OCI-LY7 (cell line): ENCODE results near the gene NINL. TPM values are rescaled to one million over a fixed set of nuclear protein-coding genes. Genes with fewer than 3 reads are reported as not detected.

Experiments used
- BruUV-seq: library from RNA; stranded (reverse); fragments of 400-500 nt; replicated peaks from 2 replicates; lab custom pipeline; 2021; lab: Mats Ljungman, UMichigan
- CTCF ChIA-PET: fragments of 300-600 bp; sonication (Branson Sonifier 250); formaldehyde crosslinking; loops from one replicate; lab custom pipeline; 2022; ENCODE audit warnings: antibody characterized with exemption; ENCODE audit not compliant: unreplicated experiment; lab: Charles Lee
- POLR2A ChIA-PET: fragments of 300-600 bp; sonication (Branson Sonifier 250); formaldehyde crosslinking; loops from one replicate; lab custom pipeline; 2022; ENCODE audit warnings: antibody characterized with exemption; lab: Charles Lee
- DNase-seq: peaks from one replicate; pipeline ENCODE4 v3.0.0-alpha.2; 2015; ENCODE audit warnings: low spot score
- H2AFZ ChIP-seq: fragments of 200-600 bp; sonication (generic), shearing (Covaris generic); 2 replicates; pipeline ENCODE4 v1.6.1; 2014; ENCODE audit warnings: mild to moderate bottlenecking, antibody characterized with exemption, low read length, moderate library complexity
- H3K27ac ChIP-seq: fragments of 200-600 bp; sonication (generic); 2 replicates; pipeline ENCODE4 v1.5.1; 2014; ENCODE audit warnings: mixed run types, low read depth, mild to moderate bottlenecking, moderate library complexity, low read length, inconsistent platforms; ENCODE audit not compliant: poor library complexity, severe bottlenecking
- H3K36me3 ChIP-seq: fragments of 200-600 bp; sonication (generic); 2 replicates; pipeline ENCODE4 v1.6.1; 2014; ENCODE audit warnings: mild to moderate bottlenecking, antibody characterized with exemption, low read length, moderate library complexity, mixed read lengths; ENCODE audit not compliant: insufficient read depth
- H3K4me1 ChIP-seq: fragments of 200-600 bp; sonication (generic); 2 replicates; pipeline ENCODE4 v1.5.1; 2014; ENCODE audit warnings: mild to moderate bottlenecking, low read length; ENCODE audit not compliant: insufficient read depth, poor library complexity, severe bottlenecking
- H3K4me2 ChIP-seq: fragments of 200-600 bp; sonication (generic); 2 replicates; pipeline ENCODE4 v1.6.1; 2014; ENCODE audit warnings: mild to moderate bottlenecking, low read length
- H3K4me3 ChIP-seq: fragments of 200-600 bp; sonication (generic); 2 replicates; pipeline ENCODE4 v1.5.1; 2014; ENCODE audit warnings: mild to moderate bottlenecking, low read depth, low read length; ENCODE audit not compliant: poor library complexity, severe bottlenecking
- H3K79me2 ChIP-seq: fragments of 200-600 bp; sonication (generic); 2 replicates; pipeline ENCODE4 v1.6.1; 2016; ENCODE audit warnings: low read depth, mild to moderate bottlenecking, low read length, moderate library complexity, mixed read lengths; ENCODE audit not compliant: insufficient read depth
- H3K9me2 ChIP-seq: fragments of 200-600 bp; sonication (generic); 2 replicates; pipeline ENCODE4 v1.6.1; 2016; ENCODE audit warnings: mild to moderate bottlenecking, low read length, mixed read lengths; ENCODE audit not compliant: insufficient read depth
- H3K9me3 ChIP-seq: fragments of 200-600 bp; sonication (generic); 2 replicates; pipeline ENCODE4 v1.6.1; 2014; ENCODE audit warnings: mild to moderate bottlenecking, mixed run types, low read length, mixed read lengths
- H4K20me1 ChIP-seq: fragments of 200-600 bp; sonication (generic); 2 replicates; pipeline ENCODE4 v1.6.1; 2014; ENCODE audit warnings: mild to moderate bottlenecking, antibody characterized with exemption, low read length, moderate library complexity, mixed read lengths; ENCODE audit not compliant: insufficient read depth
- CTCF ChIP-seq: fragments of 200-600 bp; sonication (generic); conservative IDR thresholded peaks from 2 replicates; pipeline ENCODE4 v1.5.1; 2014; ENCODE audit warnings: mild to moderate bottlenecking, antibody characterized with exemption, low read length, moderate library complexity, mixed read lengths
- EZH2phosphoT487 ChIP-seq: fragments of 200-600 bp; sonication (generic); IDR thresholded peaks from 2 replicates; pipeline ENCODE4 v1.6.1; 2018; ENCODE audit warnings: low read depth, borderline replicate concordance, mild to moderate bottlenecking, mixed run types, antibody characterized with exemption, low read length, moderate library complexity, mixed read lengths
- intact Hi-C: fragments of 100-400 bp; cut with micrococcal nuclease; formaldehyde crosslinking; loops from one replicate; pipeline ENCODE4 v1.10.0; 2022; ENCODE audit not compliant: unreplicated experiment
- total RNA-seq, 2 experiments: library from RNA; depleted of rRNA in 1 of 2; stranded (reverse); fragments of >200 nt in 1 of 2; shearing (Covaris generic) in 1 of 2; gene quantifications; 2 replicates each; pipeline ENCODE4 v1.2.3, GENCODE V29; 2014 to 2022

Gene NINL
- total RNA-seq, 2 experiments from 2014 or later, result 0.06 to 0.55 TPM

GRCh38 chr20:25545171-25545570 is 40.2 kb downstream of the NINL start:
- Histone ChIP-seq H3K79me2 (no peaks in the 10 kb centered on the region), H3K4me3 (no peak overlapping the region)
- CTCF ChIA-PET, result interaction anchor here (0.5 kb wide), 1 partner anchor 13 kb away, joined by 3 read pairs; no protein-coding TSS in a partner anchor

GRCh38 chr20:25544734-25545133 is 40.6 kb downstream of the NINL start:
- BruUV-seq, result no TSS peak
- no peaks in the 10 kb centered on the region for H3K9me3 ChIP-seq
- no peaks in the 10 kb centered on the region for H3K9me2 ChIP-seq
- ChIA-PET POLR2A (interaction anchor here (0.6 to 0.9 kb wide), 2 partner anchors 31 to 73 kb away, joined by 3 read pairs; no protein-coding TSS in a partner anchor), CTCF (no interaction called here)
- intact Hi-C loops, result loop anchor here (10.0 kb wide), 1 partner anchor 60 kb away; no protein-coding TSS in a partner anchor
- no peak overlapping the region for H2AFZ ChIP-seq
- H3K79me2 ChIP-seq, result no peaks in the 10 kb centered on the region
- DNase-seq, result no peak
- TF ChIP-seq CTCF, result no peak
- no peak for TF ChIP-seq EZH2phosphoT487
- no peak overlapping the region for H3K4me3 ChIP-seq
- no peak overlapping the region for H3K27ac ChIP-seq
- no peaks in the 10 kb centered on the region for H3K4me1 ChIP-seq
- no peaks in the 10 kb centered on the region for H4K20me1 ChIP-seq
- H3K36me3 ChIP-seq, result no peaks in the 10 kb centered on the region
- no peak overlapping the region for H3K4me2 ChIP-seq

More at GRCh38 chr20:25545171-25545570, 40.2 kb downstream of the NINL start:
- Histone ChIP-seq H4K20me1 (no peaks in the 10 kb centered on the region), H3K9me3 (no peaks in the 10 kb centered on the region), H3K27ac (no peak overlapping the region), H3K36me3 (no peaks in the 10 kb centered on the region), H2AFZ (no peak overlapping the region), H3K4me2 (no peak overlapping the region), H3K4me1 (no peaks in the 10 kb centered on the region), H3K9me2 (no peaks in the 10 kb centered on the region)
- DNase-seq, result no peak
- intact Hi-C loops, result loop anchor here (10.0 kb wide), 1 partner anchor 60 kb away; no protein-coding TSS in a partner anchor
- BruUV-seq, result no TSS peak
- no peak for TF ChIP-seq EZH2phosphoT487
- no peak for TF ChIP-seq CTCF
- POLR2A ChIA-PET, result interaction anchor here (0.6 to 0.9 kb wide), 2 partner anchors 30 to 73 kb away, joined by 3 read pairs; no protein-coding TSS in a partner anchor

- ChIA-PET POLR2A (interaction anchor here (0.6 kb wide), 1 partner anchor 73 kb away, joined by 3 read pairs; no protein-coding TSS in a partner anchor), CTCF (no interaction called here)
- BruUV-seq, result no TSS peak
- no peaks in the 10 kb centered on the region for H4K20me1 ChIP-seq
- H3K79me2 ChIP-seq, result no peaks in the 10 kb centered on the region
- no peaks in the 10 kb centered on the region for H3K36me3 ChIP-seq
- H3K9me2 ChIP-seq, result no peaks in the 10 kb centered on the region
- TF ChIP-seq CTCF (no peak), EZH2phosphoT487 (no peak)
- no peak overlapping the region for H3K4me3 ChIP-seq
- H2AFZ ChIP-seq, result no peak overlapping the region
- intact Hi-C loops, result loop anchor here (10.0 kb wide), 1 partner anchor 60 kb away; no protein-coding TSS in a partner anchor
- H3K4me2 ChIP-seq, result no peak overlapping the region
- no peaks in the 10 kb centered on the region for H3K9me3 ChIP-seq
- DNase-seq, result no peak
- H3K27ac ChIP-seq, result no peak overlapping the region
- H3K4me1 ChIP-seq, result no peaks in the 10 kb centered on the region
These were observed 41.0 kb downstream of the NINL start for GRCh38 chr20:25544311-25544710.
